ENCODE results near the gene SPIC.

Gene SPIC

GRCh38 chr12:101536069-101536674 lies 61.0 kb downstream of the SPIC start:
- DNase-seq (ENCODE audit: low spot score): no peak
